SK-N-SH treated with all-trans-retinoic acid at 6 μM for 48 hours (cell line): ENCODE data around the gene BAK1.

Experiments used
- ESRRG ChIP-seq: fragments of 250-450 bp; sonication (Bioruptor Pico); IDR thresholded peaks from 2 replicates; pipeline ENCODE4 v1.6.1; 2021; ENCODE audit warnings: mild to moderate bottlenecking
- SNAI2 ChIP-seq: fragments of 250-450 bp; sonication (Bioruptor Pico); IDR thresholded peaks from 2 replicates; pipeline ENCODE4 v1.5.0; 2020; ENCODE audit warnings: mild to moderate bottlenecking, moderate library complexity
- TCF4 ChIP-seq: fragments of 250-450 bp; sonication (Bioruptor Pico); IDR thresholded peaks from 2 replicates; pipeline ENCODE4 v1.8.0; 2021; ENCODE audit warnings: mild to moderate bottlenecking, moderate library complexity, borderline replicate concordance
- TOX ChIP-seq: fragments of 250-450 bp; sonication (Bioruptor Pico); IDR thresholded peaks from 2 replicates; pipeline ENCODE4 v1.8.0; 2021; ENCODE audit warnings: mild to moderate bottlenecking, moderate library complexity, borderline replicate concordance
- ZC3H10 ChIP-seq: fragments of 250-450 bp; sonication (Bioruptor Pico); IDR thresholded peaks from 2 replicates; pipeline ENCODE4 v1.5.1; 2021; ENCODE audit warnings: mild to moderate bottlenecking, moderate library complexity
- ZFP3 ChIP-seq: fragments of 250-450 bp; sonication (Bioruptor Pico); IDR thresholded peaks from 2 replicates; pipeline ENCODE4 v1.5.0; 2020; ENCODE audit warnings: mild to moderate bottlenecking, moderate library complexity
- ZNF565 ChIP-seq: fragments of 450-650 bp; formaldehyde crosslinking; conservative IDR thresholded peaks from 2 replicates; pipeline ENCODE4 v1.5.0; 2020; ENCODE audit warnings: low read depth, mild to moderate bottlenecking, moderate library complexity
- ZNF8 ChIP-seq: fragments of 450-650 bp; formaldehyde crosslinking; IDR thresholded peaks from 2 replicates; pipeline ENCODE4 v1.5.0; 2020; ENCODE audit warnings: mild to moderate bottlenecking, moderate library complexity
- TF ChIP-seq, protein P1 (sequence below): fragments of 250-450 bp; sonication (Bioruptor Pico); IDR thresholded peaks from 2 replicates; pipeline ENCODE4 v1.5.1; 2020; ENCODE audit warnings: low read depth, mild to moderate bottlenecking, moderate library complexity
- TF ChIP-seq, protein P2 (sequence below): fragments of 250-450 bp; sonication (Bioruptor Pico); IDR thresholded peaks from 2 replicates; pipeline ENCODE4 v1.5.1; 2021; ENCODE audit warnings: mild to moderate bottlenecking, moderate library complexity
- TF ChIP-seq, protein P3 (sequence below): fragments of 250-450 bp; sonication (Bioruptor Pico); IDR thresholded peaks from 2 replicates; pipeline ENCODE4 v1.8.0; 2020; ENCODE audit warnings: mild to moderate bottlenecking, moderate library complexity, borderline replicate concordance

DNA sequence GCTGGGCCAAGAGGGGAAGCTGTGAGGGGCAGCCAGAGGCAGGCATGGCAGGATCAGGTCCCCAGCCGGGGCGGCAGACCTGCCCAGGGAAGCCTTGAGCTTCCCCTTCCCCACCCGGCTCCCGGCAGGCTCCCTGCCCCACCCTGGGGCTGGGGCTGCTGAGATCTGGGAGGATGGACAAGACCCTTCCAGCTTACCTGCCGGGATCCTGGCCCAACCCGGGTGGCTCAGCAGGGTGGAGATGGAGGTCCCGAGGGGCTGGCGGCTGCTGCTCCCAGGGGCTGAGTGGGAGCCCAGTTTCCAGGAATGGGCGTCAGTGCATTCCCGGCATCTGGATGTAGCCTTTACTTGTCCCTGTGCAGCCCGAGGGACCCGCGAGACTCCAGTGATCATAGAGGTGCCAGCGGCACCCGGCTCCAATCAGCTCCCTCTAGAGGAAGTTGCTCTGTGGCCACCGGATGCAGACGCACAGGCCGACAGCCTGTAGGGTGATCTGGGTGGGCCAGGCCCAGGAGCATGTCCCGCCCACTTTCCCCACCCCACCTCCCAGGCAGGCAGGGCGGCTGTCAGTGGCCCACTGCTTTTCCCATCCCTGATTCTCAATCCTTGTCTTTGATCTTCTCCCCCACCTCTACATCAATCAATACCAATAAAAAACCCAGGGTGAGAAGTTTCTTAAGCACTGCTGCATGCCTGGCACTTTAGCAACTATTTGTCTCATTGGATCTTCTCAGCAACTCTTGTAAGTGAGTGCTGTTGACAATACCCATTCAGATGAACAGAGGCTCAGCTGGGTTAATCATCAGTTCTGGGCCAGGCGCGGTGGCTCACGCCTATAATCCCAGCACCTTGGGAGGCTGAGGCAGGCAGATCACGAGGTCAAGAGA lies at the start of gene BAK1:
- TF ChIP-seq, protein P1, sequence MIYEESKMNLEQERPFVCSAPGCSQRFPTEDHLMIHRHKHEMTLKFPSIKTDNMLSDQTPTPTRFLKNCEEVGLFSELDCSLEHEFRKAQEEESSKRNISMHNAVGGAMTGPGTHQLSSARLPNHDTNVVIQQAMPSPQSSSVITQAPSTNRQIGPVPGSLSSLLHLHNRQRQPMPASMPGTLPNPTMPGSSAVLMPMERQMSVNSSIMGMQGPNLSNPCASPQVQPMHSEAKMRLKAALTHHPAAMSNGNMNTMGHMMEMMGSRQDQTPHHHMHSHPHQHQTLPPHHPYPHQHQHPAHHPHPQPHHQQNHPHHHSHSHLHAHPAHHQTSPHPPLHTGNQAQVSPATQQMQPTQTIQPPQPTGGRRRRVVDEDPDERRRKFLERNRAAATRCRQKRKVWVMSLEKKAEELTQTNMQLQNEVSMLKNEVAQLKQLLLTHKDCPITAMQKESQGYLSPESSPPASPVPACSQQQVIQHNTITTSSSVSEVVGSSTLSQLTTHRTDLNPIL (CRISPR knock-in tag) = no peak
- TF ChIP-seq ZNF8 (CRISPR knock-in tag) (no peak), TOX (CRISPR knock-in tag) (no peak), ZNF565 (CRISPR knock-in tag) (no peak), ESRRG (CRISPR knock-in tag) (no peak), ZFP3 (CRISPR knock-in tag) (no peak), SNAI2 (no peak), ZC3H10 (CRISPR knock-in tag) (no peak), TCF4 (no peak; the same call in 1 of the 2 replicates)
- TF ChIP-seq, protein P2, sequence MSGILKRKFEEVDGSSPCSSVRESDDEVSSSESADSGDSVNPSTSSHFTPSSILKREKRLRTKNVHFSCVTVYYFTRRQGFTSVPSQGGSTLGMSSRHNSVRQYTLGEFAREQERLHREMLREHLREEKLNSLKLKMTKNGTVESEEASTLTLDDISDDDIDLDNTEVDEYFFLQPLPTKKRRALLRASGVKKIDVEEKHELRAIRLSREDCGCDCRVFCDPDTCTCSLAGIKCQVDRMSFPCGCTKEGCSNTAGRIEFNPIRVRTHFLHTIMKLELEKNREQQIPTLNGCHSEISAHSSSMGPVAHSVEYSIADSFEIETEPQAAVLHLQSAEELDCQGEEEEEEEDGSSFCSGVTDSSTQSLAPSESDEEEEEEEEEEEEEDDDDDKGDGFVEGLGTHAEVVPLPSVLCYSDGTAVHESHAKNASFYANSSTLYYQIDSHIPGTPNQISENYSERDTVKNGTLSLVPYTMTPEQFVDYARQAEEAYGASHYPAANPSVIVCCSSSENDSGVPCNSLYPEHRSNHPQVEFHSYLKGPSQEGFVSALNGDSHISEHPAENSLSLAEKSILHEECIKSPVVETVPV (CRISPR knock-in tag) = no peak
- TF ChIP-seq, protein P3, sequence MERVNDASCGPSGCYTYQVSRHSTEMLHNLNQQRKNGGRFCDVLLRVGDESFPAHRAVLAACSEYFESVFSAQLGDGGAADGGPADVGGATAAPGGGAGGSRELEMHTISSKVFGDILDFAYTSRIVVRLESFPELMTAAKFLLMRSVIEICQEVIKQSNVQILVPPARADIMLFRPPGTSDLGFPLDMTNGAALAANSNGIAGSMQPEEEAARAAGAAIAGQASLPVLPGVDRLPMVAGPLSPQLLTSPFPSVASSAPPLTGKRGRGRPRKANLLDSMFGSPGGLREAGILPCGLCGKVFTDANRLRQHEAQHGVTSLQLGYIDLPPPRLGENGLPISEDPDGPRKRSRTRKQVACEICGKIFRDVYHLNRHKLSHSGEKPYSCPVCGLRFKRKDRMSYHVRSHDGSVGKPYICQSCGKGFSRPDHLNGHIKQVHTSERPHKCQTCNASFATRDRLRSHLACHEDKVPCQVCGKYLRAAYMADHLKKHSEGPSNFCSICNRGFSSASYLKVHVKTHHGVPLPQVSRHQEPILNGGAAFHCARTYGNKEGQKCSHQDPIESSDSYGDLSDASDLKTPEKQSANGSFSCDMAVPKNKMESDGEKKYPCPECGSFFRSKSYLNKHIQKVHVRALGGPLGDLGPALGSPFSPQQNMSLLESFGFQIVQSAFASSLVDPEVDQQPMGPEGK = no peak
